Lung (tissue), 12 donors: ENCODE results near the gene TBC1D23. TPM values are rescaled to one million over a fixed set of nuclear protein-coding genes. Genes with fewer than 3 reads are reported as not detected.
"Not testable (repeated sequence)": the region's sequence is repeated elsewhere in the genome, so short reads cannot be mapped to it uniquely, and the experiment has no call there.

Experiments used
- ATAC-seq: fragments of 200-7000 bp; cut with Tn5 transposase; one replicate; pipeline ENCODE4 v1.9.1; 2020; ENCODE audit warnings: moderate number of reproducible peaks; ENCODE audit not compliant: insufficient read depth, low FRiP score
- DNase-seq, 3 donors: peaks; one replicate each; pipeline ENCODE4 v3.0.0-alpha.2; 2013 to 2017
- H3K27ac ChIP-seq, 2 donors: one replicate each; pipeline ENCODE4 v1.5.1; 2013; ENCODE audit warnings: mild to moderate bottlenecking in 2 of 2, moderate library complexity in 2 of 2, control low read depth in 1 of 2, inconsistent platforms in 1 of 2, low read depth in 1 of 2, low read length in 1 of 2
- H3K27me3 ChIP-seq, 3 donors: one replicate each; pipeline ENCODE4 v1.5.1; 2013; ENCODE audit warnings: low read length in 2 of 3; ENCODE audit not compliant: control insufficient read depth in 3 of 3, insufficient read depth in 3 of 3
- H3K36me3 ChIP-seq, 4 donors: one replicate each; pipeline ENCODE4 v1.5.1; 2013; ENCODE audit warnings: low read length in 4 of 4, mild to moderate bottlenecking in 1 of 4, moderate library complexity in 1 of 4; ENCODE audit not compliant: control insufficient read depth in 4 of 4, insufficient read depth in 4 of 4
- H3K4me1 ChIP-seq, 5 donors: one replicate each; pipeline ENCODE4 v1.5.1; 2013; ENCODE audit warnings: low read length in 5 of 5, mild to moderate bottlenecking in 2 of 5, moderate library complexity in 1 of 5; ENCODE audit not compliant: control insufficient read depth in 5 of 5, insufficient read depth in 5 of 5
- H3K4me3 ChIP-seq: one replicate; pipeline ENCODE4 v1.5.1; 2013; ENCODE audit warnings: mild to moderate bottlenecking, control low read depth, moderate library complexity
- H3K9ac ChIP-seq, 2 donors: one replicate each; pipeline ENCODE4 v1.5.1; 2013; ENCODE audit warnings: low read length in 2 of 2, control low read depth in 1 of 2; ENCODE audit not compliant: insufficient read depth in 1 of 2
- H3K9me3 ChIP-seq, 4 donors: one replicate each; pipeline ENCODE4 v1.5.1; 2013; ENCODE audit warnings: low read length in 3 of 4, mild to moderate bottlenecking in 1 of 4, moderate library complexity in 1 of 4; ENCODE audit not compliant: control insufficient read depth in 4 of 4, insufficient read depth in 3 of 4
- CTCF ChIP-seq: IDR thresholded peaks from 2 replicates; pipeline ENCODE4 v1.5.1; 2012; ENCODE audit warnings: mild to moderate bottlenecking; ENCODE audit errors: control extremely low read depth, extremely low read depth
- WGBS, 2 donors: extraction: QIAGEN DNeasy Blood & Tissue Kit; methylation state at CpG; one replicate each; pipeline ENCODE4 v1.1.7; 2013; 5-methylcytosine and 5-hydroxymethylcytosine counted together
- polyA plus RNA-seq, 2 donors: library from polyadenylated mRNA; stranded (reverse); fragments of 200-250 nt; gene quantifications; one replicate each; pipeline ENCODE4 v1.2.1, GENCODE V29; 2013
- total RNA-seq, 2 donors: library from RNA; depleted of rRNA in 1 of 2; stranded (reverse); fragments of >200 nt in 1 of 2; gene quantifications; one replicate each; pipeline ENCODE4 v1.2.1, GENCODE V29; 2014 to 2021
- donor health status: control.
- donor health status: control.
- donor health status: Bipolar disorder and iron deficiency.
- donor health status: healthy.
- donor health status: DM: yes; HTN: yes; CAD: no.

Gene TBC1D23
- total and polyA plus RNA-seq, 4 donors = 15.7 to 60.6 (median 26.9) TPM

- ATAC-seq (no peak), DNase-seq (no peak)
- no peak for TF ChIP-seq CTCF
- H3K36me3 ChIP-seq = no peaks in the 10 kb centered on the region
- peaks cover 0 to 17% (median 0%) of the 10 kb centered on the region in 5 donors for H3K4me1 ChIP-seq
- 58 to 73% methylated on average over 2 of the region's 2 CpGs for WGBS, 2 donors
- H3K27ac ChIP-seq = no peak overlapping the region
- H3K4me3 ChIP-seq = no peak overlapping the region
- no peaks in the 10 kb centered on the region for H3K9me3 ChIP-seq
- H3K9ac ChIP-seq = no peak overlapping the region
- no peaks in the 10 kb centered on the region for H3K27me3 ChIP-seq
Observed at GRCh38 chr3:100269001-100269400, 8.2 kb downstream of the TBC1D23 start.

GRCh38 chr3:100269410-100270214 is 8.8 kb downstream of the TBC1D23 start:
- Histone ChIP-seq H3K36me3 (no peaks in the 10 kb centered on the region), H3K4me3 (no peak overlapping the region), H3K4me1 (peaks cover 0 to 15% (median 0%) of the 10 kb centered on the region in 5 donors), H3K27me3 (no peaks in the 10 kb centered on the region), H3K27ac (peak overlapping the region in 1 of 2 donors; percentile 55), H3K9ac (no peak overlapping the region), H3K9me3 (no peaks in the 10 kb centered on the region)
- DNase-seq (no peak), ATAC-seq (peak; percentile 34)
- no peak for TF ChIP-seq CTCF
- WGBS, 2 donors = 88 to 90% methylated on average over 2 of the region's 2 CpGs

- no peak for DNase-seq
- WGBS, 2 donors = 84 to 91% methylated on average over 2 of the region's 2 CpGs
- Histone ChIP-seq H3K4me3 (no peak overlapping the region), H3K27me3 (no peaks in the 10 kb centered on the region), H3K4me1 (peaks cover 0 to 13% (median under 1%) of the 10 kb centered on the region in 5 donors), H3K9me3 (no peaks in the 10 kb centered on the region), H3K27ac (peak overlapping the region in 1 of 2 donors; percentile 55), H3K36me3 (peaks cover 0 to 1% (median 0%) of the 10 kb centered on the region in 4 donors), H3K9ac (no peak overlapping the region)
- no peak for ATAC-seq
- no peak for TF ChIP-seq CTCF
Observed at GRCh38 chr3:100270215-100270583, 9.4 kb downstream of the TBC1D23 start.

GRCh38 chr3:100271522-100271921 is 10.7 kb downstream of the TBC1D23 start:
- Histone ChIP-seq H3K27ac (no peak overlapping the region), H3K36me3 (peaks cover 0 to 1% (median 0%) of the 10 kb centered on the region in 4 donors), H3K4me3 (no peak overlapping the region), H3K9ac (no peak overlapping the region), H3K9me3 (no peaks in the 10 kb centered on the region), H3K27me3 (no peaks in the 10 kb centered on the region), H3K4me1 (peaks cover 0 to 13% (median 2%) of the 10 kb centered on the region in 5 donors)
- DNase-seq (no peak), ATAC-seq (no peak)
- WGBS, 2 donors = 88 to 95% methylated on average over 1 of the region's 1 CpG
- no peak for TF ChIP-seq CTCF

- WGBS, 2 donors = 73 to 86% methylated on average over 12 to 13 of the region's 13 CpGs
- not testable (repeated sequence) for H3K4me1 ChIP-seq, H3K9ac ChIP-seq, H3K4me3 ChIP-seq, ATAC-seq, H3K9me3 ChIP-seq, H3K36me3 ChIP-seq, H3K27me3 ChIP-seq, H3K27ac ChIP-seq, DNase-seq
Observed at GRCh38 chr3:100272797-100273611, 12.2 kb downstream of the TBC1D23 start.
